Measurements from ENCODE around the gene NRG3.

DNA sequence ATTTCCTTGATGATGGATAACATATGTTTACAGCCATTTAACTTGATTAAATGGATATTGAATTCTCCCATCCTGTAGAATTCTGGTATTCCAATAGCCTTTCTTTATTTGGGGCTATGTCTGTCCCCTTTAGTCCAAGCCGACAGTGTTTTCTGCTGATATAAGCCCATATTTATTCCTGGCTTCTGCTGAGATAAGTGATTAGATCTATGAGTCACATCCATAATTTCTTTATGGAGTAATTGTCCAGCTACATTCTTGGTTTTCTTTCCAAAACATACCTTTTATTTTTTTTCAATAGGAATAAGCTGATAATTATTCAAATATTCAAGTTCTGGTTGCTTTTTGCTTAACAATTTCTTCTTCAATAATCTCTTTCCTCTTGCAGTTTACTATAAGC, 106.7 kb downstream of the NRG3 start:
- TF ChIP-seq, protein P1, sequence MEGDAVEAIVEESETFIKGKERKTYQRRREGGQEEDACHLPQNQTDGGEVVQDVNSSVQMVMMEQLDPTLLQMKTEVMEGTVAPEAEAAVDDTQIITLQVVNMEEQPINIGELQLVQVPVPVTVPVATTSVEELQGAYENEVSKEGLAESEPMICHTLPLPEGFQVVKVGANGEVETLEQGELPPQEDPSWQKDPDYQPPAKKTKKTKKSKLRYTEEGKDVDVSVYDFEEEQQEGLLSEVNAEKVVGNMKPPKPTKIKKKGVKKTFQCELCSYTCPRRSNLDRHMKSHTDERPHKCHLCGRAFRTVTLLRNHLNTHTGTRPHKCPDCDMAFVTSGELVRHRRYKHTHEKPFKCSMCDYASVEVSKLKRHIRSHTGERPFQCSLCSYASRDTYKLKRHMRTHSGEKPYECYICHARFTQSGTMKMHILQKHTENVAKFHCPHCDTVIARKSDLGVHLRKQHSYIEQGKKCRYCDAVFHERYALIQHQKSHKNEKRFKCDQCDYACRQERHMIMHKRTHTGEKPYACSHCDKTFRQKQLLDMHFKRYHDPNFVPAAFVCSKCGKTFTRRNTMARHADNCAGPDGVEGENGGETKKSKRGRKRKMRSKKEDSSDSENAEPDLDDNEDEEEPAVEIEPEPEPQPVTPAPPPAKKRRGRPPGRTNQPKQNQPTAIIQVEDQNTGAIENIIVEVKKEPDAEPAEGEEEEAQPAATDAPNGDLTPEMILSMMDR (IDR thresholded peaks at IDR 0.05): no peak
- no peak for TF ChIP-seq POLR2A (IDR thresholded peaks at IDR 0.05)
- TF ChIP-seq EP300 (IDR thresholded peaks at IDR 0.05): no peak

All from tibial nerve (tissue), 4 donors.